SU-DHL-6 (cell line): ENCODE results near the gene ZNF641.

Experiments used
- EZH2phosphoT487 ChIP-seq: fragments of 200-600 bp; sonication (generic), shearing (Covaris generic); conservative IDR thresholded peaks from 2 replicates; pipeline ENCODE4 v1.6.1; 2018; ENCODE audit warnings: mild to moderate bottlenecking, antibody characterized with exemption, low read length, moderate library complexity, mixed read lengths
- TF ChIP-seq, protein P1 (sequence below): fragments of 200-600 bp; sonication (generic); IDR thresholded peaks from one replicate; pipeline ENCODE4 v1.5.1; 2017; ENCODE audit warnings: antibody characterized with exemption, mild to moderate bottlenecking, low read length, moderate library complexity; ENCODE audit not compliant: insufficient read depth, poor library complexity, severe bottlenecking

DNA sequence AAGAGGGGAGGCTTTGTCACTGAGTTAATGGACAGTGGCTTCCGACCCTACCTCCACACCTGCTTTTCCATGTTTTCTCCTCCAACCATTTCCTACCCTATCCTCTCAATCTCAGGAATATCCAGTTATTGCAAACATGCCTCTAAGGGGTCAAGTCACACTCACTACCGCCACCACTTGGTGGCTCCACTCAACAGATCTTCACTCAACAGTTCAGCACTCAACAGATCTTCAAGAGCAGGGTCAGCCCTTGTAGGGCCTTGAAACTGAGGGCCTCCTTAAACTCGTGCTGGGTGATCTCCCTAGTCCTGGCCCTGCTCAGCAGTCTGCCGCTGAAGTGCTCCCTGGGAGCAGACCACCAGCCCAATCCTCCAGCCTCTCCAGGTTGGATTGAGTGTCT, 14.2 kb downstream of the ZNF641 start:
- TF ChIP-seq, protein P1, sequence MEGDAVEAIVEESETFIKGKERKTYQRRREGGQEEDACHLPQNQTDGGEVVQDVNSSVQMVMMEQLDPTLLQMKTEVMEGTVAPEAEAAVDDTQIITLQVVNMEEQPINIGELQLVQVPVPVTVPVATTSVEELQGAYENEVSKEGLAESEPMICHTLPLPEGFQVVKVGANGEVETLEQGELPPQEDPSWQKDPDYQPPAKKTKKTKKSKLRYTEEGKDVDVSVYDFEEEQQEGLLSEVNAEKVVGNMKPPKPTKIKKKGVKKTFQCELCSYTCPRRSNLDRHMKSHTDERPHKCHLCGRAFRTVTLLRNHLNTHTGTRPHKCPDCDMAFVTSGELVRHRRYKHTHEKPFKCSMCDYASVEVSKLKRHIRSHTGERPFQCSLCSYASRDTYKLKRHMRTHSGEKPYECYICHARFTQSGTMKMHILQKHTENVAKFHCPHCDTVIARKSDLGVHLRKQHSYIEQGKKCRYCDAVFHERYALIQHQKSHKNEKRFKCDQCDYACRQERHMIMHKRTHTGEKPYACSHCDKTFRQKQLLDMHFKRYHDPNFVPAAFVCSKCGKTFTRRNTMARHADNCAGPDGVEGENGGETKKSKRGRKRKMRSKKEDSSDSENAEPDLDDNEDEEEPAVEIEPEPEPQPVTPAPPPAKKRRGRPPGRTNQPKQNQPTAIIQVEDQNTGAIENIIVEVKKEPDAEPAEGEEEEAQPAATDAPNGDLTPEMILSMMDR, result no peak
- no peak for TF ChIP-seq EZH2phosphoT487
